ENCODE measurements around the gene CCDC24. TPM values are rescaled to one million over a fixed set of nuclear protein-coding genes. Genes with fewer than 3 reads are reported as not detected.

CCDC24 gene
- total RNA-seq, 1 donor from 2014 or later: 0.79 TPM

DNA sequence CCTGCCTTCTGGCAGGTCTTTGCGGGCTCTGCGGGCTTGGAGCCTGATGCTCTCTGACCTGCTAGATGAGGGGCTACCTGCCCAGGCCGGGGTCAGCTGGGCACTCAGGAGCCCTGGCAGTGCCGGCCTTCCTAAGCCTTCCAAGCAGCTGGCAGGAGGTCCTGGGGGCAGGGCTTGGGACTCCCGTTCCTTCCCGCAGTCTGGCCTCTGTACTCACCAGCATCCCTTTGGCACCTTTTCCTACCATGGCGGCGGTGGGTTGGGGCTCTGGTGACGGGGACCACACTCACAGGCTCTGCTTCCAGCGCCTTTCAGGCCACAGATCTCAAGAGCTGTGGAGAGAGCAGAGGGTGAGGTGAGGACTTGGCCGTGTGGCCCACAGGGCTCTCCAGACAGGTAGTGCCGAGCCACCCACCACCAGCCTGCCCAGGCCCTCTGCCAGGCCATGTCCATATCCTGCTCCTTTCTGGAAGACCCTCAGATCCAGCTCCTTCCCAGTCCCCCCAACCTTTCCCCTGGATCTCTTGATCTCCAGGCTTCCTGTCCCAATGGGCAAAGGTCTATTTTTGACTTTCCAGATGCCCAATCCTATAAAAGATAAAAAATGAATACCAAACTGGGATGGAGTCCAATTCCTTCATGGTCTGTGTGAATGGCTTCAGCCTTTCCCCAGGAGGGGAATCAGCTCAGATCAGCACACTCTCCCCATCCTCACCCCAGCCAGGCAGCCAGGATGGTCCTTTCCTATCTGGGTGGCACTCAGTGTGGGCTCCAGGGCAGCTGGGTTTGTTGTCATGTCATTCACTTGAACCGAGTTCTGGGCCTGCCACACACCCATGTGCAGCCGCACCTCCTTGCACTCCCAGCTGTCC lies 32.9 kb downstream of the CCDC24 start:
- DNase-seq (ENCODE audit: low read depth in 2 of 2): no peak

DNA sequence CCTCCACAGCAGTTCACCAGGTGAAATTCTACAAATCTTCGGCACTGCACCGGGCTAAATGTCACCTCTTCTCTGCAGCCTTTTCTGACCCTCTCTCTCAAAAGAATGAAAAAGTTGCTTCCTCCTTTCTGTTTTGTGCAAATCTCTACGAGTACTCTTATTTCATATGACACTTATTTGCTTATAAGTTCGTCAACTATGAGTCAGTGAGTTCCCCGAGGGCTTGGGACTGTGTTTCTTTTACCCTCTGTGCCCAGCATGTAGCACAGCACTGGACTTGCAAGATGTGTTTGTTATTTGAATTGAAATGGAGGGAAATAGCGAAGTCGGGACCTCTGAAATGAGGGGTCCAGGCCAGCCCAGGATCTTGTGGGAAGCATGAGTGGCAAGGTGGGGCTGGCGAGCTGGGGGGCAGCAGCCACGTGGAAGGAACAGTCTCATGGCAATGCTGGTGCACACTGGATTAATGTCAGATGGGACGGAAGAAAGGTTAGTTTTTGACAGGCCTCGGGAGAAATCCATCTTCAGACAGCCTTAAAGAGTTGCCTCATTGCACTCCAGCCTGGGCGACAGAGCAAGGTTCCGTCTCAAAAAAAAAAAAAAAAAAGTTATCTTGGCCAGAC lies 33.6 kb downstream of the CCDC24 start:
- no peak for DNase-seq (ENCODE audit: low read depth in 2 of 2)

- DNase-seq (ENCODE audit: low read depth in 2 of 2): no peak
These were observed 34.4 kb downstream of the CCDC24 start for GRCh38 chr1:44025816-44026215.

DNA sequence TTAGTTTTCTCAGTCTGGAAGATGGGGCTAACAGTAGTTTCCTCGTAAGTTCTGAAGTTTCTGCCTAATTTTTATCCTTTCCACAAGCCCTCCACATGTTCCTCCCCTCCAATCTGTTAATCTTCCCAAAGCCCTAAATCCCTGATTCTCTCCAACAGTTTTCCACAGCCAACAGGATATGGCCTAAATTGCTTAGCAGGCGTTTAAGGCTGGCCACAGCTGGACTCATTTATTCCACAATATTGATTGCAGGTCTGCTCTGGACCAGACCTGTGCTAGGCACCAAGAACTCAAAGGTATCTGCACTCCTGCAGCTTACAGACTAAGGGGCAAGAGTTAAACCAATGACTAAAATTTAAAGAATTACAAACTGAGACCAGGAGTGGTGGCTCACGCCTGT lies 35.9 kb downstream of the CCDC24 start:
- DNase-seq (ENCODE audit: low read depth in 2 of 2): no peak

- peak in 1 of 2 donors; percentile 11 for DNase-seq (ENCODE audit: low read depth in 2 of 2)
These were observed 38.0 kb downstream of the CCDC24 start for GRCh38 chr1:44029260-44029910.

- peak; percentile 74 to 85 for DNase-seq (ENCODE audit: low read depth in 2 of 2)
These were observed 38.7 kb downstream of the CCDC24 start for GRCh38 chr1:44029911-44030604.

- peak; percentile 60 to 61 for DNase-seq (ENCODE audit: low read depth in 2 of 2)
These were observed 39.3 kb downstream of the CCDC24 start for GRCh38 chr1:44030605-44031251.

- DNase-seq (ENCODE audit: low read depth in 2 of 2): peak; percentile 11 to 12
These were observed 40.1 kb downstream of the CCDC24 start, which contains the start of gene SLC6A9 for GRCh38 chr1:44031252-44032169. Gene SLC6A9 (minus strand): TSS chr1:44031462. CDS start chr1:44024277, 7,185 bp downstream.

DNA sequence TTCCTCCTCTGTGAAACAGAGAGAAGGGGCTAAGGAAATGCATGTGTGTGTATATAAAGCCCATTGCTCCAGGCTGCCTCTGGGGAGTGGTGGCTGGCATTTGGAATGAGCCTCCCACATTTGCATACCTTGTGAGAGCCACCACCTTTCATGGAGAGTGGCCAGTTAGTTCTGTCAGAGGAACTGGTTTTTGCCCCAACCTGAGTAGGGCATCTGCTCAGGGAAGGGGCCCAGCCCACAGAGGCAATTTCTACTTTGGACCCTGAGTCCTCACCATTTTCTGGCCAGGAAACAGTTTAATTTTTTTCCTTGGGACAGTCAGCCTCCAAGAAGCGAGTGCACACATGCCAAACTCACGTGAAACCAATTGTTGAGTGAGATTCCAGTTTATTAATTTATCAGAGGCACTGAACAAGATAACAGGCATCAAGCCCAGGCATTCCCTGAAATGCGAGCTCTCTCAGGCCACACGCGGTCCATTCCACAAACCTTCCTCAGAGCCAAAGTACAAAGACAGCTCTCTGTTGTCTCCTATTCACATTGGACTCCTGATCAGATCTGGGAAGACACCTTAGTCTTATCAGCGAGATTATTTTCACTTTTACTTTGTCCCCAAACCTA lies 40.9 kb downstream of the CCDC24 start:
- no peak for DNase-seq (ENCODE audit: low read depth in 2 of 2)

DNA sequence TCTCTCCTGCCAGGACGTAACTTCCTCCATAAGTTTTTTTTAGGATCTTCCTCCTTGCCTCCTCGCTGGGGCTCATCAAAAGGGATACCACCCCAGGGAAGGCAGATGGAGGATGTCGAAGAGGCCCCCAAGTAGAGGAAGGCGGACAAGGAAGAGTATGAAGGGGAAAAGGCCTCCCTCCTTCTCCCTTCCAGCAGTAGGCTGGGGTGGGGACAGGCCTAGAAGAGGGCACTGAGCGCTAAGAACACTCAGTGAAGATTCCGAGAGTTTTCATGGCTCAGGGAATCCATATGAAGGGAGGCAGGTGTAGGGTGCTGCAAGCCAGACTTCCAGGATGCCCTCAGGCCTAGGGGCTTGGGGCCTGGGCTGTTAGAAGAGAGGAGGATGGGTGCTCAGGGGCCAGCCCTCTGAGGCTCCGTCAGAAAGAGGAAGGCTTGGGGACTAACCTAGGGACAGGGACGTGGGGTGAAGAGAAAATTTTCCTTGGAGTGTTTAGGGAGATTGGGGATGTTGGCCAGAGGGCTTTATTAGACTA lies 41.7 kb downstream of the CCDC24 start:
- no peak for DNase-seq (ENCODE audit: low read depth in 2 of 2)

- DNase-seq (ENCODE audit: low read depth in 2 of 2): no peak
These were observed 42.4 kb downstream of the CCDC24 start for GRCh38 chr1:44033756-44034155.

DNA sequence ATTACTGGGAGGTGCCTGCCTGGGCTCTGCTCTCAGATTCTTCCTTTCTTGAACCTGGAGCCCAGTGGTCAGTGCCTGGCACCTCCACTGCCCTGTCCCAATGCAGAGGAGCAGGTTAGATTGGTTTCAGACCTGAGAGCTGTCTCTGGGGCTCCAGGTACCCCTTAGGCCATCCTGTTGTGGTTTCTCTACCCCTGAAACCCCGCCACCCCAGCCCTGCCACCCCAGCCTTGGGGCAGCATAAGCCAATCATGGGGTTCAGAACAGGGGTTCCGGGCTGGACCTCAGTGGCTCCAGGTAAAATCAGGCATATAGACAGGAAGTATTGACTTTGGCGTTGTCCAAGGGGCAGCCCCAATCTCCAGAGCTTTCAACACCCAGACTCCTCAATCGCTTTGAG lies 43.0 kb downstream of the CCDC24 start:
- no peak for DNase-seq (ENCODE audit: low read depth in 2 of 2)

- no peak for DNase-seq (ENCODE audit: low read depth in 2 of 2)
These were observed 43.7 kb downstream of the CCDC24 start for GRCh38 chr1:44034976-44035716.

DNA sequence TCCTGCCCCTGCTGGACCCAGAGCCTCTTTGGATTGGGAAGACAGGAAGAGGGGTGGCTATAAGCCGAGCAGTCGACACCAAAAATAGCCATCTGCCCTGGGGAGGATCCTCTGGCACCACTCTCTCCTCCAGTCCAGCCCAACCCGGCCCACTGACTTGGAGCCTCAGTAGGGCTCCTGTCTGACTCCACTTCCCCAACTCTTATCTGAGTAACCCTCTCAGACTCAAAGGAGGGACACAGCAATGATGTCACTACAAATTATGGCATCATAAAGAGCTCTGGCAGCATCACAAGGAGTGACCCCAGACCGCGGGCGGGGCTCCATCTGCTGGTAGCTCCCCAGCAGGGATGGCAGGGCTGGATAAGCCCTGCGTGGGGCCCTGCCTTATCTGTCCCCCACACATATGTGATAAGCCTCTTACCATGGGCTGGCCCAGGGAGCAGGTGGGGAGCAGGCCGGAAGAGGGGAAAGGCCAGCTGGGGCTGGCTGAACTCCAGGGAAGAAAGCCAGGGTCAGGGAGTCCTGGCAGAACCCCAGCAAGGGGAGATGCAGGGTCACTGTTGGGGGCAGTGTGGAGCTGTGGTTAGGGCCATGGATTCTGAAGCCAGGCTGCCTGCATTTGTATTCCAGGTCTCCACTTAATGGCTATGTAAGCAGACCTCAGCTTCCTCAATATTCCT lies 44.5 kb downstream of the CCDC24 start:
- no peak for DNase-seq (ENCODE audit: low read depth in 2 of 2)

GRCh38 chr1:44036409-44037139 lies 45.2 kb downstream of the CCDC24 start:
- peak; percentile 70 to 81 for DNase-seq (ENCODE audit: low read depth in 2 of 2)

DNA sequence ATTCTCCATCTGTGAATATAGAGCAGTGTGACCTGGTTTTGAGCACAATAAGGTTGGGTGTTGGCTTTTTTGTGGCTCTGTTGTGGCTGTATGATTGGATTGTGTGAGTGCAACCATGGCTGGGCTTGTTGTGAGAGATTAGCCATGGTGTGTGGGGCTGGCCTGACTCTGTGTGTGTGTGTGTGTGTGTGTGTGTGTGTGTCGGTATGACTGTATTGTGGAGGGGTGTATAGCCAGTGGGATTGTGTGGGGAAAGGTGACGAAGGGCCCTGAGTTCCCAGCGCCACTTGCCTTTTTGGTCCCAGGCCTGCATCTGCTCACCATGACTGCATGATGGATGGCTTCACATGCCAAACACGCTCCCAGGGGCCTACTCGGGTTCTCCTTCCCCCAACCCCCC lies 45.8 kb downstream of the CCDC24 start:
- no peak for DNase-seq (ENCODE audit: low read depth in 2 of 2)

GRCh38 chr1:44038876-44039657 lies 47.7 kb downstream of the CCDC24 start:
- DNase-seq (ENCODE audit: low read depth in 2 of 2): no peak
